Nucleus accumbens (tissue), 56 donors: ENCODE data around the gene NODAL.

Experiments used
- DNase-seq, 56 donors: peaks; one replicate each; lab custom pipeline; 2025; lab: John Stamatoyannopoulos, UW

NODAL gene

DNA sequence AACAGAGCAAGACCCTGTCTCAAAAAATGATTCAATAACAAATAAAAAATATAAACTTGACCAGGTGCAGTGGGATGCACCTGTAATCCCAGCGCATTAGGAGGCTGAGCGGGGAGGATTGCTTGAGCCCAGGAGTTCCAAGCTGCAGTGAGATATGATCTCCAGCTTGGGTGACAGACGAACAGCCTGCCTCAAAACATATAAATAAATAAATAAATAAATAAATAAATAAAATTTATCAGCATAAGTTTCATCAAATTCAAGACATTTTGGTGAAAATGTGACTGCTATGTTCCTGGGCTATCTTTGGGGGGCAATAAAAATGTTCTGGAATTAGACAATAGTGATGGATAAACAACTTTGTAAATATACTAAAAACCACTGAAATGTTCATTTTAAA is 42.3 kb downstream of the NODAL start:
- no peak for DNase-seq

DNA sequence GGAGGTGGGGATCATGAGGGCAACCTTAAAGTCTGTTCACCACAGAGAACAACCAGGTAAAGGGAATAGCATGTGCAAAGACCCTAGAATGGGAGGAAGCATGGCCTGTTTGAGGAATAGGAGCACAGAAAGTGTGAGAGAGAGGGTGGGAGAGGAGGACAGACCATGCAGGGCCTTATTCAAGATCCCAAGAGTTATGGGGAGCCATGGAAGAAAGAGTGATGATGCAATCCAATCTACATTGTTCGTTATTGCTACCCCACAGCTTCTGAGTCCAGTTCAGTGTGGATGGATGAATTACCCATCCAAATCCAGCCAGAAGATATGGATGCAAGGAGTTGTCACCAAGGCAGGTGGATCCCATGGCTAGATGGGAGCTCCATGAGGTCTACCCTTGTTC is 45.3 kb downstream of the NODAL start:
- DNase-seq, result no peak

DNA sequence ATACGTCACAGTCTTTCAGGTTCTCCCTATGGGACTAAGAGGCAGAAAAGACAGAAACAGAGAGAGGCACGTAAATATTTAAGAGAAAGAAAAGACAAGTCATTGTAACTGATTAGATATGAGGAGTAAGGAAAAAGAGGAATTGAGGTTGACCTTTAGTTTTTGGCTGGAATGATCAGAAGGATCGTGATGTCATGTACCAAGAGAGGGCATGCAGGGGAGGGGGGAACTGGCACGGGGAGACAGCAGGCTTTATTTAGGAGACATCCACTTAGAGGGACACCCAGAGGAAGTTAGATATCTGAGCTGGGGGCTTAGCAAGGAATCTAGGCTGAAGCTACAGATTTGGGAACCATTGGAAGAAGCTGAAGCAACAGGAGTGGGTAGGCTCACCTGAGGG is 49.8 kb downstream of the NODAL start:
- DNase-seq, result no peak
